MM.1S (cell line): ENCODE results near the gene SHANK1.

Experiments
- CTCF ChIP-seq: fragments of 300-600 bp; sonication (generic); IDR thresholded peaks from 2 replicates; pipeline ENCODE4 v1.5.1; 2016; ENCODE audit warnings: antibody characterized with exemption, low read length, mixed read lengths
- EZH2 ChIP-seq: fragments of 300-600 bp; sonication (generic); optimal IDR thresholded peaks from 2 replicates; pipeline ENCODE3; 2017; ENCODE audit warnings: low read depth, mild to moderate bottlenecking, antibody characterized with exemption, low read length, mixed read lengths
- EZH2phosphoT487 ChIP-seq: fragments of 300-600 bp; sonication (generic); IDR thresholded peaks from 2 replicates; pipeline ENCODE4 v1.6.1; 2018; ENCODE audit warnings: antibody characterized with exemption, low read length

DNA sequence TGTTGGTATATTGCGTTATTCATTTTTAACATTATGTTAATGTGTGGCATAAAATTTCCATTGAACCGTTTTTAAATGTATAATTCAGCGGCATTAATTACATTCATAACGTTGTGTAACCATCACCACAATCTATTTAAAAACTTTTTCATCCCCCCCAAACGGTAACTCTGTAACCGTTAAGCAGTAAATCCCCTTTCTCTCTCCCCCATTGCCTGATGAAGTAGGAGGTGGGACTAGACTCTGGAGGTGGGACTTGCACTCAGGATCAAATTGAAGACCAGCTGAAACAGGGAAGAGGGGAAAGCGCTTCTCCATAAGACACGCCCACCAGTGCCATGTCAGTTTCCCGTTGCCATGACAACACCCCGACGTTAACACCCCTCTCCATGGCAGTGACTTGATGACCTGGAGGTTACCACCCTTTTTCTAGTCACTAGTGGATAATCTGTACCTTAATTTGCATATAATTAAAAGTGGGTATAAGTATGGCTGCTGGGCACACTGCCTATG lies 20.4 kb upstream of the SHANK1 start:
- TF ChIP-seq CTCF: no peak
- TF ChIP-seq EZH2: no peak
- TF ChIP-seq EZH2phosphoT487: no peak
